Measurements from ENCODE around the gene ZNF385D. TPM values are rescaled to one million over a fixed set of nuclear protein-coding genes. Genes with fewer than 3 reads are reported as not detected.
A peak's percentile ranks its signal among the peaks of the same experiment; 100 is the strongest.

The ZNF385D gene
- total RNA-seq, 6 experiments from 2014 or later: 0.06 to 2.7 (median 0.59) TPM; not detected in 1

GRCh38 chr3:21795152-21795837 is 44.3 kb upstream of the ZNF385D start:
- DNase-seq (no peak), ATAC-seq (peak in 1 of 4 donors; percentile 37)
- no peak overlapping the region for H3K4me3 ChIP-seq
- no peak for TF ChIP-seq POLR2A (IDR thresholded peaks at IDR 0.05)
- no peak for TF ChIP-seq CTCF (IDR thresholded peaks at IDR 0.05)
- H3K4me1 ChIP-seq: no peaks in the 10 kb centered on the region
- no peaks in the 10 kb centered on the region for H3K36me3 ChIP-seq
- intact Hi-C loops (cut with DNase I): no loop called here
- no peaks in the 10 kb centered on the region for H3K9me3 ChIP-seq
- WGBS (ENCODE audit: insufficient coverage, low coverage, low lambda C conversion rate, missing lambda C conversion rate): 48% methylated on average over 5 of the region's 5 CpGs
- no peaks in the 10 kb centered on the region for H3K27me3 ChIP-seq
- H3K27ac ChIP-seq: no peak overlapping the region

GRCh38 chr3:21794291-21794690 is 43.3 kb upstream of the ZNF385D start:
- Histone ChIP-seq H3K4me3 (no peak overlapping the region), H3K4me1 (no peaks in the 10 kb centered on the region), H3K9me3 (no peaks in the 10 kb centered on the region), H3K36me3 (no peaks in the 10 kb centered on the region), H3K27ac (no peak overlapping the region), H3K27me3 (no peaks in the 10 kb centered on the region)
- DNase-seq: no peak
- TF ChIP-seq POLR2A (IDR thresholded peaks at IDR 0.05) (no peak), CTCF (IDR thresholded peaks at IDR 0.05) (no peak)
- intact Hi-C loops (cut with DNase I): no loop called here
- no peak for ATAC-seq
- WGBS (ENCODE audit: insufficient coverage, low coverage, low lambda C conversion rate, missing lambda C conversion rate): 36% methylated on average over 2 of the region's 2 CpGs

- no peaks in the 10 kb centered on the region for H3K27me3 ChIP-seq
- TF ChIP-seq CTCF (IDR thresholded peaks at IDR 0.05) (no peak), POLR2A (IDR thresholded peaks at IDR 0.05) (no peak)
- no peaks in the 10 kb centered on the region for H3K4me1 ChIP-seq
- 100% methylated on average over 1 of the region's 1 CpG for WGBS (ENCODE audit: insufficient coverage, low coverage, low lambda C conversion rate, missing lambda C conversion rate)
- intact Hi-C loops (cut with DNase I): no loop called here
- no peak overlapping the region for H3K27ac ChIP-seq
- H3K9me3 ChIP-seq: no peaks in the 10 kb centered on the region
- no peak for ATAC-seq
- no peak for DNase-seq
- H3K36me3 ChIP-seq: no peaks in the 10 kb centered on the region
- no peak overlapping the region for H3K4me3 ChIP-seq
Measured at GRCh38 chr3:21792176-21792575, 41.2 kb upstream of the ZNF385D start.

- 23% methylated on average over 2 of the region's 2 CpGs for WGBS (ENCODE audit: insufficient coverage, low coverage, low lambda C conversion rate, missing lambda C conversion rate)
- ATAC-seq (no peak), DNase-seq (no peak)
- intact Hi-C loops (cut with DNase I): no loop called here
- TF ChIP-seq POLR2A (IDR thresholded peaks at IDR 0.05): no peak
- TF ChIP-seq CTCF (IDR thresholded peaks at IDR 0.05): no peak
- Histone ChIP-seq H3K36me3 (no peaks in the 10 kb centered on the region), H3K9me3 (no peaks in the 10 kb centered on the region), H3K4me3 (no peak overlapping the region), H3K27ac (no peak overlapping the region), H3K27me3 (no peaks in the 10 kb centered on the region), H3K4me1 (no peaks in the 10 kb centered on the region)
Measured at GRCh38 chr3:21791356-21791755, 40.3 kb upstream of the ZNF385D start.

Measured in right lobe of liver (tissue), 6 donors.